NCI-H1092 treated with DMSO at 0.1 percent for 48 hours (cell line): ENCODE measurements around the gene USP43.

Experiments used
- DNase-seq: peaks from one replicate; lab custom pipeline; 2025; lab: John Stamatoyannopoulos, UW

USP43 gene

DNA sequence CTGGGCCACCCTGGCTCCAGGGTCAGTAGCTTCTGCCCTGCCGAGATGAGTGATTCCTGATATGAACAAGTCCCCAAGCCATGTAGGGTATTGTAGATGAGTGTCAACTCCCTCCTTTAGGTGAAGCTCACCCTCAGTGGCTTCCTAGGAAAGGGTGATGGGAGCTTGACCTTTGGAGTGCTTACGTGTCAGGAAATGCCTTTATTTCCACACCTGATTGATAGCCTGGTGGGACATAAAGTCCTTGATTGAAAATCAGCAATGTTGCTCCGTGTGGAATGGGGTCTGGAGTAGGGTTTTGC is 58.4 kb downstream of the USP43 start:
- no peak for DNase-seq

DNA sequence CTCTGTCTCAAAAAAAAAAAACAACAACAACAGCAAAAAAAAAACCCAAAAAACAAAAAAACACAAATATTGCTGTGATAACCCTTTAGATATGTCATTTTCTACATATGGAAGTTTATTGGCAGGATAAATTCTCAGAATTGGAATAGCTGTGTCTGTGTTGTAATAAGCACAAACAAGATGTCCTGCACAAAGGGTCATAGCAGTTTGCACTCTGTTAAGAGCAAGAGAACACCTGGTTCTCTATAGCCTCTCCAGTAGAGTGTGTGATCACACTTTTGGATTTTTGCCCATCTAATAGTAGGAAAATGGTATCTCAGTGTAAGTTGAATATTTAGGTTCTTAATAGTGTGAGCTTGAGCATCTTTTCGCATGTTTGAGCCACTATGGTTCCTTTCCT is 60.4 kb downstream of the USP43 start:
- no peak for DNase-seq

GRCh38 chr17:9707948-9708347 is 62.6 kb downstream of the USP43 start:
- DNase-seq, result no peak

GRCh38 chr17:9714801-9715200 is 69.5 kb downstream of the USP43 start:
- DNase-seq, result no peak

- DNase-seq, result no peak
These were observed 70.2 kb downstream of the USP43 start for GRCh38 chr17:9715503-9716016.

DNA sequence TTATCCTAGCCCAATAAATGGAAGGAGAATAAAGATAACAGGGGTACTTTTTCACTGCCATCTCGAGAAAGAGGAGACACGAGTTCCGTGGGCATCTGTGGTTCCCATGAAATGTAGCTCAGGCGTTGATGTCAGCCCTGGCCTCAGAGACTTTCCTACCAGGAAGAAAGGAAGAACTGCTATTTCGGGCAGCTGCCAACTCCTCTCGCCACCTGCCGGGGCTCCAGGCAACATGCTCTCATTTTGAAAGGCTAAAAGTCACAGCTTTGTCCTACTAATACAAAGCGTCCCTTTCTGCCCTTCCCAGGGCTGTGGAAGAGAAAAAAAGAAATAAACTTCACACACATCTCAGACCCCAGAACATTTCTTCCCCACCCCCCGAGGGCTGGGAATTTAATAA is 80.3 kb downstream of the USP43 start:
- DNase-seq, result no peak

GRCh38 chr17:9726291-9726690 is 81.0 kb downstream of the USP43 start:
- DNase-seq, result no peak

- no peak for DNase-seq
These were observed 82.7 kb downstream of the USP43 start for GRCh38 chr17:9728005-9728404.

DNA sequence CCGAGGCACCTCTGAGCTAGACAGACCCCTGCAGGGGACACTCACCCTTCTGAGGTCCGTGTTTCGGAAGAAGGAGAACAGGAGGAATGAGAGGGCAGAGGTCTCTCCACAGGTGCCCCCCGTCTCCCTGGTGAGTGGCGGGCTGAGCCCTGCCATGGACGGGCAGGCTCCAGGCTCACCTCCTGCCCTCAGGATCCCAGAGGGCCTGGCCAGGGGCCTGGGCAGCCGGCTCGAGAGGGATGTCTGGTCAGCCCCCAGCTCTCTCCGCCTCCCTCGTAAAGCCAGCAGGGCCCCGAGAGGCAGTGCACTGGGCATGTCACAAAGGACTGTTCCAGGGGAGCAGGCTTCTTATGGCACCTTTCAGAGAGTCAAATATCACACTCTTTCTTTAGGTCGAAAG is 83.2 kb downstream of the USP43 start:
- no peak for DNase-seq

GRCh38 chr17:9729034-9729650 is 83.8 kb downstream of the USP43 start:
- DNase-seq, result peak; percentile 0

DNA sequence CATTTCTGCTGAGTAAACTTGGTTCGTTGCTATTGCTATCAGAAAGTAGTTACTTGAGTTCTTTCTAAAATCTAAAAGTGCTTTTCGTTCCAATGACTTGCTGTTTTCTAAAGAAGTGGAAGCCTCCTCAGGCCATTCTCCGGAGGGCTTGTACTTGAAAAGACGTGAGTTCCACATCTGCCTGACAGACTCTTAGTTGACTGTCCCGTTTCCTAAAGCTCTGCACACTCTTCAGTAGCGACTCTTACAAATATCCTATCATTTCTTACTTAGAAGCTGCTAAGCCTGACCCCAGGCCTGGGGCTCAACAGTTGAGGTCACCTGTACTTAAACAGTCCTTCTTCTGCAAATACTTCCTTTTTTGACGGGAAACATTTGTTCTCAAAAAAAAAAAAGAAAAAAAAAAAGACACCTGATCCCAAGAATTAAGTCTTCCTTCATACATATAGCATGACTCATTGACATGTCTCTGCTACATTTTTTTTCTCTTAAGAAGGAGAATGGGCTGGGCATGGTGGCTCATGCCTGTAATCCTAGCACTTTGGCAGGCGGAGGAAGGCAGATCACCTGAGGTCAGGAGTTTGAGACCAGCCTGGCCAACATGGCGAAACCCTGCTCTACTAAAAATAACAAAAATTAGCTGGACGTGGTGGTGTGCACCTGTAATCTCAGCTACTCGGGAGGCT is 84.6 kb downstream of the USP43 start:
- no peak for DNase-seq

GRCh38 chr17:9750524-9750923 is 105.2 kb downstream of the USP43 start:
- DNase-seq, result no peak

DNA sequence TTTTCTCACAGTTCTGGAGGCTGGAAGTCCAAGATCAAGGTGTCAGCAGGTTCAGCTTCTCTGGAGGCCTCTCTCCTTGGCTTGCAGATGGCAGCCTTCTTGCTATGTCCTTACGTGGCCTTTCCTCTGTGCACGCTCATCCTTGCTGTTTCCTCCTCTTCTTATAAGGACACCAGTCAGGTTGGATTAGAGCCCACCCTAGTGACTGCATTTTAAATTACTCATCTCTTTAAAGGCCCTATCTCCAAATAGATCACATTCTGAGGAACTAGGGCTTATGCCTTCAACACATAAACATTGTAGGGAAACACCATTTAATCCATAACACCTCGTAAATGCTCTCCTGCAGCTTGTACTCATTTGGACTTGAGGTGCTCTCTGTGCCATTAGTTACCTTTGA is 109.8 kb downstream of the USP43 start:
- DNase-seq, result no peak

DNA sequence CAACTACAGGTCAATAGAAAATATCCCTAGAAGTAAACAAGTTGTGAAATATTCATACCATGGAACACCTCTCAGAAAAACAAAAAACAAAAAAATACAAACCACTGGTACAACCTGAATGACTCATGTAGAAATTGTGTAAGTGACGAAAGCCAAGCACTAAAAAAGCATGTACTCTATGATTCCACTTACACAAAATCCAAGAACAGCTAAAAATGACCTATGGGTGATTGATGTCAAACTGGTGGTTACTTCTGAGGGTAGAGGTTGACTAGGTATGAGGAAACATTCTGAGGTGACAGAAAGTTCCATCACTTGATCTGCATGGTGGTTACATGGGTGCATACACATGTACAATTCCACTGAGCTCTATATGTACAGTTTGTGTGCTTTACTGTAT is 114.9 kb downstream of the USP43 start:
- no peak for DNase-seq

DNA sequence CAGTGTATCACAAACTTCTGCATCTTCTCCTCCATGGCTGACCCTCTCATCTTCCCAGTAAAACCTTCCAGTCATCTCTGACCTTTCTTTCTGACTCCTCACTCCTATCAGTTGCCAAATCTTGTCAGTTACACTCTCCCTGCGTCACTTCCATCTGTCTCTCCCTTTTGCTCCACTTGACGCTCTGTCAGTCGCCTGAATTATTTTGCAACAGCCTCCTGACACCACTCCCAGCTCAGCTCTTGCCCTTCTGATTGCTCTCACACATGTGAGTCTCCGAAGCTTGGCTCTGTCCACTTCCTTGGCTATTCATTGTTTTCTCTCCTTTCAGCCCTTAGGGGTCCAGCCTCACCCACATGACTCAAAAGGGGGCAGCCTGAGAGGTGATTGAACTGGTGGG is 118.3 kb downstream of the USP43 start:
- no peak for DNase-seq

DNA sequence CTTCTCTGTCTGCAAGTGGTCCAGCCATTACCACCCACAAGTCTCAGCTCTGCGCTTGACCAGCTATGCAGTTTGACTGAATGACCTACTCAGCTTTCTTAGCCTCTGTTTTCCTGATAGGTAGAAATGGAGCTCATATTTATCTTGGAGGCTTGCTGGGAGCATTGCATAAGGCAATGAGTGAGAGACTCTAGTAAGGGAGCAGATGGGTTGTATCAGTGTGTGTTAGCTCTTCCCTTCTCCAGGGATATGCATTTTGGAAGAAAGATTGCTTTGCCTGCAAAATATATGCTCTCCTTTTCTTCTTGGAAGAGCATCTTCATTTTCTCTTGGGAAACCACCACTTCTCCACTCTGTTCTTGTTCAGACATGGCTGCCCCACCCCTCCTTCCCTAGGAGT is 120.0 kb downstream of the USP43 start:
- no peak for DNase-seq

GRCh38 chr17:9766970-9767369 is 121.7 kb downstream of the USP43 start:
- no peak for DNase-seq

- no peak for DNase-seq
These were observed 122.2 kb downstream of the USP43 start for GRCh38 chr17:9767432-9767991.

DNA sequence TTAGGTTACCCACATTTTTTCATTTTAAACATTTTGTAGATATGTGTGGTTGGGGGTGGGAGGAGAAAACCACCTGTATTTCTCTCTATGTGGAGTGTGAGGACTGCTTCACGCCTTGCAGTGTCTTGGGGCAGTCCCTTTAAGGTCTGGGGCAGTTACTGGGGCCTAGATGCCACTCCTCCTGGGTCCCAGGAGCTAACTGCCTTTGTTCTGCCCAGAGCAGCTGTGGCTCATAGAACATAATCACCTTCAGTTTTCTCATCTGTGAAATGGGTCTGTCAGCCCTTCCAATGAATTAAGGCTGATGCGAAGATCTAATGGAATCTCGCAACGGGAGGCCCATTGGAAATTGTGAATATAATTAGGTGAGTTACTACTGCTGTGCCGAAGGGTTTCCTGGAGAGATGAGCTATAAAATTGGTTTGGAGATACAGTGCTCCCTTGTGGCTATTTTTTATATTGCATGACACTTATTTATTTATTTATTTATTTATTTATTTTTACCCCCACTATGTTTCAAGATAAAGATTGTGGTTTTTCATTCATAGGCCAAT is 123.1 kb downstream of the USP43 start:
- peak; percentile 11 for DNase-seq

DNA sequence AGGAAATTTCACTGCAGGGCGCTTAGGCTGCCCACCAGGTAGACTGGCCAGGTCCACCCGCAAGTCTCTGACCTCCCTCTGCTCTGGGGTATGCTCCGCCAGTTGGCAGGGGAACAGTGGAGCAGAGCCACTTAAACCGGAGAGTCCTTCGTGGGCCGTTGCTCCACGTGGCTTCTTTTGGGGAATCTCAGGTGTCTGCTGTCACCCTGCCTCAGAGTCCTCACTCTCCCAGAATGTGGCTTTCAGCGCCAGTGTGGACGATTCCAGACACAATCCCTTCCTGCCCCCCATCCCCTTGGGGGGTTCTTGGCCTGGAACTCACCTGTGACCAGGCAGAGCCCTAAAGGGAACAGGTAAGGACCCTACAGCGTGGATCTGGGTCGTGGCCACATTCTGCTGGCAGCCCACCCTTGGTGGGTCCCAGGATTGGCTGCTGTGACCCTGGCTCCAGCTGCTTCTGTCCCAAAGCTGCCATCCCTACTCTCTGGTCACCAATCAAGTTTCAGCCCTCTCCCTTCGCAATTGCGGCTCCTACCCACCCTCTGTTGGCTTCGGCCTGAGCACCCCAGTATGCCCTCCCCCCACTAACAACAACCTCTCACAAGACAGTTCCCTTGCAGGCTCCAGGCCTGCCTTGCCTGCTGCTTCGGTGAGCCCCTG is 123.8 kb downstream of the USP43 start:
- no peak for DNase-seq

- DNase-seq, result no peak
These were observed 126.1 kb downstream of the USP43 start for GRCh38 chr17:9771465-9771864.

DNA sequence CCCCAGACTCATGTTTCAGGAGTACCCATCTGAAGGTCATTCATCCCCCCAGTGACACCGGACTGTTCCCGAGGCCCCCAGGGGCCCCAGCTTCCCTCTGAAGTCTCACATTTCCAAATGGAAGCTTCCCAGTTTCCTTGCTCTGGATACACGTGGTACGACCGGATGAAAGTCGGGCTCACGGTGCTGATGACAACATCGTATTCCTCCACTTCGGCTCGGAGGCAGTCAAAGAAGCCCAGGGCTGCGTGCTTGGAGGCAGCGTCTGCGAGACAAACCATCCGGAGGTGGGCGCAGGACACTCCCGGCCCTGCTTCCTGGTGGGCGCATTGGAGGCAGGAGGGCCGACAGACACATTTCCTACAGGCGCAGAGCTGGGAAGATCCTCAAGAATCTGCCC is 127.3 kb downstream of the USP43 start:
- no peak for DNase-seq

GRCh38 chr17:9776911-9777310 is 131.6 kb downstream of the USP43 start:
- DNase-seq, result no peak
